Panc1 (cell line): ENCODE results near the gene HMCN2. TPM values are rescaled to one million over a fixed set of nuclear protein-coding genes. Genes with fewer than 3 reads are reported as not detected.

Experiments used
- ATAC-seq: fragments of 200-7000 bp; cut with Tn5 transposase; 2 replicates; pipeline ENCODE4 v1.9.1; 2020; ENCODE audit warnings: mild to moderate bottlenecking, moderate library complexity
- BruUV-seq: library from RNA; stranded (reverse); fragments of 400-500 nt; replicated peaks from 2 replicates; lab custom pipeline; 2021; lab: Mats Ljungman, UMichigan
- CTCF ChIA-PET: fragments of 300-600 bp; sonication (Branson Sonifier 250); formaldehyde crosslinking; loops from one replicate; lab custom pipeline; 2022; ENCODE audit warnings: antibody characterized with exemption; lab: Charles Lee
- POLR2A ChIA-PET: fragments of 300-600 bp; sonication (Branson Sonifier 250); formaldehyde crosslinking; loops from one replicate; lab custom pipeline; 2022; ENCODE audit warnings: antibody characterized with exemption; lab: Charles Lee
- DNase-seq: peaks from one replicate; pipeline ENCODE4 v3.0.0-alpha.2; 2010; ENCODE audit warnings: low read depth, low spot score
- H3K27ac ChIP-seq: 2 replicates; pipeline ENCODE4 v1.5.1; 2011; ENCODE audit warnings: mild to moderate bottlenecking, low read length, inconsistent platforms
- H3K27me3 ChIP-seq: fragments of 200-500 bp; sonication (Bioruptor generic); 2 replicates; pipeline ENCODE4 v1.6.0; 2014; ENCODE audit warnings: low read length, inconsistent platforms; ENCODE audit not compliant: control insufficient read depth, insufficient read depth
- H3K36me3 ChIP-seq: fragments of 200-500 bp; sonication (Bioruptor generic); 2 replicates; pipeline ENCODE4 v1.5.1; 2014; ENCODE audit warnings: inconsistent platforms, mild to moderate bottlenecking, low read length, moderate library complexity; ENCODE audit not compliant: control insufficient read depth, insufficient read depth
- H3K4me1 ChIP-seq: 2 replicates; pipeline ENCODE4 v1.5.1; 2011; ENCODE audit warnings: inconsistent platforms, mild to moderate bottlenecking, low read length, moderate library complexity; ENCODE audit not compliant: control insufficient read depth, insufficient read depth
- H3K4me3 ChIP-seq, 2 experiments: 2 replicates each; pipeline ENCODE4 v1.5.1; 2011 to 2012; ENCODE audit warnings: low read depth in 2 of 2, low read length in 2 of 2, mild to moderate bottlenecking in 2 of 2, inconsistent platforms in 1 of 2, moderate library complexity in 1 of 2
- H3K9me3 ChIP-seq: fragments of 200-500 bp; sonication (Bioruptor generic); 2 replicates; pipeline ENCODE4 v1.5.1; 2014; ENCODE audit warnings: low read depth, mild to moderate bottlenecking, inconsistent platforms, low read length, moderate library complexity; ENCODE audit not compliant: control insufficient read depth, insufficient read depth
- CTCF ChIP-seq: fragments of 450-650 bp; IDR thresholded peaks from 2 replicates; pipeline ENCODE4 v1.5.1; 2017; ENCODE audit warnings: mild to moderate bottlenecking
- POLR2AphosphoS5 ChIP-seq: IDR thresholded peaks from 2 replicates; pipeline ENCODE4 v1.6.1; 2012; ENCODE audit warnings: mild to moderate bottlenecking, low read depth, low read length, moderate library complexity
- REST ChIP-seq, 2 experiments: IDR thresholded peaks; 2 replicates each; pipeline ENCODE4 v1.6.1; 2011 to 2012; ENCODE audit warnings: low read depth in 2 of 2, control low read depth in 1 of 2, low read length in 1 of 2, mild to moderate bottlenecking in 1 of 2, moderate library complexity in 1 of 2; ENCODE audit not compliant: insufficient read depth in 1 of 2
- SIN3A ChIP-seq: IDR thresholded peaks from 2 replicates; pipeline ENCODE4 v1.6.1; 2012; ENCODE audit warnings: low read depth, mild to moderate bottlenecking, low read length, moderate library complexity, borderline replicate concordance; ENCODE audit not compliant: insufficient read depth
- TCF7L2 ChIP-seq: IDR thresholded peaks from 2 replicates; pipeline ENCODE4 v1.6.1; 2011; ENCODE audit warnings: mild to moderate bottlenecking, low read depth, low read length, inconsistent platforms
- in situ Hi-C: cut with HindIII; loops from 2 replicates; pipeline ENCODE4 v1.10.0; 2016; ENCODE audit warnings: low sequenced_read_pairs, low pct_unique_long_range_greater_than_20kb
- intact Hi-C: fragments of 100-400 bp; cut with micrococcal nuclease; formaldehyde crosslinking; loops from one replicate; pipeline ENCODE4 v1.10.0; 2022; ENCODE audit not compliant: unreplicated experiment
- total RNA-seq: library from RNA; stranded (reverse); gene quantifications from one replicate; pipeline ENCODE4 v1.2.1, GENCODE V29; 2021; ENCODE audit not compliant: unreplicated experiment

HMCN2 gene
- total RNA-seq, 1 experiment from 2014 or later: 0.05 TPM

- TF ChIP-seq POLR2AphosphoS5: no peak
- TF ChIP-seq TCF7L2: no peak
- no peak for TF ChIP-seq CTCF
- BruUV-seq: no TSS peak
- POLR2A ChIA-PET: no interaction called here
- in situ Hi-C loops: no loop called here
- Histone ChIP-seq H3K9me3 (no peaks in the 10 kb centered on the region), H3K27me3 (peaks cover 3% of the 10 kb centered on the region; the same call in 1 of the 2 replicates), H3K4me3 (no peak overlapping the region), H3K4me1 (no peaks in the 10 kb centered on the region), H3K36me3 (no peaks in the 10 kb centered on the region), H3K27ac (no peak overlapping the region)
- intact Hi-C loops: no loop called here
- ATAC-seq: no peak
- CTCF ChIA-PET: interaction anchor here (0.6 to 0.8 kb wide), 2 partner anchors 72 to 73 kb away, joined by 7 to 10 read pairs; no protein-coding TSS in a partner anchor
- DNase-seq: no peak
Observed at GRCh38 chr9:130254747-130255630, 10.6 kb upstream of the HMCN2 start.

- no peaks in the 10 kb centered on the region for H3K9me3 ChIP-seq
- ATAC-seq (no peak), DNase-seq (no peak)
- H3K27ac ChIP-seq: no peak overlapping the region
- no peaks in the 10 kb centered on the region for H3K36me3 ChIP-seq
- no peaks in the 10 kb centered on the region for H3K4me1 ChIP-seq
- ChIA-PET POLR2A (no interaction called here), CTCF (interaction anchor here (0.6 kb wide), 1 partner anchor 142 kb away, joined by 8 read pairs; no protein-coding TSS in a partner anchor)
- no peaks in the 10 kb centered on the region; the same call in 1 of the 2 replicates for H3K27me3 ChIP-seq
- H3K4me3 ChIP-seq: no peak overlapping the region
- TF ChIP-seq SIN3A (no peak), TCF7L2 (no peak), CTCF (no peak), POLR2AphosphoS5 (no peak)
- intact Hi-C loops (no loop called here), in situ Hi-C loops (no loop called here)
- BruUV-seq: no TSS peak
Observed at GRCh38 chr9:130255631-130256134, 9.9 kb upstream of the HMCN2 start.

GRCh38 chr9:130256644-130257043 lies 8.9 kb upstream of the HMCN2 start:
- Histone ChIP-seq H3K4me1 (no peaks in the 10 kb centered on the region), H3K36me3 (no peaks in the 10 kb centered on the region), H3K27ac (no peak overlapping the region), H3K4me3 (no peak overlapping the region), H3K27me3 (no peaks in the 10 kb centered on the region; the same call in 1 of the 2 replicates), H3K9me3 (no peaks in the 10 kb centered on the region)
- POLR2A ChIA-PET: no interaction called here
- DNase-seq: no peak
- intact Hi-C loops (no loop called here), in situ Hi-C loops (no loop called here)
- no TSS peak for BruUV-seq
- ATAC-seq: no peak
- CTCF ChIA-PET: interaction anchor here (0.6 kb wide), 1 partner anchor 143 kb away, joined by 8 read pairs; no protein-coding TSS in a partner anchor
- TF ChIP-seq TCF7L2 (no peak), REST (IDR thresholded peaks at IDR 0.05; ENCODE audit: insufficient read depth in 1 of 2, low read depth in 2 of 2, low read length in 1 of 2) (no peak), SIN3A (no peak), POLR2AphosphoS5 (no peak), CTCF (no peak)
